ENCODE measurements around the gene LOXL1. TPM values are rescaled to one million over a fixed set of nuclear protein-coding genes. Genes with fewer than 3 reads are reported as not detected.
"Not testable (repeated sequence)": the region's sequence is repeated elsewhere in the genome, so short reads cannot be mapped to it uniquely, and the experiment has no call there.

LOXL1 gene
- total RNA-seq, 2 donors from 2014 or later: 2.0 to 2.5 TPM

GRCh38 chr15:73948396-73948795 is 22.1 kb downstream of the LOXL1 start:
- no peak for DNase-seq

DNA sequence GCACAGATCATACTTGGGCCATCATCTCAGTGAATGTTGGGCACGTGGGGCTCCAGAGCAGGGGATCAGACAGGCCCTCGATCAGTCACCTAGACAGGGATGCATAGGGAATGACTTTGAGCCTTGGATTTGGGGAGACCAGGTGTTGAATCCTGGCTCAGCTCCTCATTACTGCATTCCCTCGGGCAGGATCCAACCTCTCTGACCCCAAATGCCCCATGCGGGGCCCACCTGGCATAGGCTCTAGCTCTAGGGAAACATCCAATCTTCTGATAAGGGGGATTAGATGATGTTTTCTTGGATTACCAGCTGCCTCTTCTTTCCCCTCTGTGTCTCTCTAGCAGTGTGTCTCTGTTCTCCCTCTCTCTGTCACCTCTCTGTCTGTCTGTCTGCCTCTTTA is 22.7 kb downstream of the LOXL1 start:
- intact Hi-C loops (cut with DNase I, micrococcal nuclease): no loop called here
- no peak for DNase-seq
- no peak for ATAC-seq

More at GRCh38 chr15:73948396-73948795, 22.1 kb downstream of the LOXL1 start:
- intact Hi-C loops (cut with DNase I, micrococcal nuclease): no loop called here
- ATAC-seq: no peak

GRCh38 chr15:73949496-73949895 is 23.2 kb downstream of the LOXL1 start:
- ATAC-seq (no peak), DNase-seq (no peak)
- intact Hi-C loops (cut with DNase I, micrococcal nuclease): no loop called here

- intact Hi-C loops (cut with DNase I, micrococcal nuclease): no loop called here
- DNase-seq: no peak
- no peak for ATAC-seq
Observed at GRCh38 chr15:73950479-73950830, 24.2 kb downstream of the LOXL1 start.

- ATAC-seq: peak; percentile 82
- intact Hi-C loops (cut with DNase I, micrococcal nuclease): no loop called here
- DNase-seq: peak; percentile 81 to 89
Observed at GRCh38 chr15:73950831-73951561, 24.7 kb downstream of the LOXL1 start.

DNA sequence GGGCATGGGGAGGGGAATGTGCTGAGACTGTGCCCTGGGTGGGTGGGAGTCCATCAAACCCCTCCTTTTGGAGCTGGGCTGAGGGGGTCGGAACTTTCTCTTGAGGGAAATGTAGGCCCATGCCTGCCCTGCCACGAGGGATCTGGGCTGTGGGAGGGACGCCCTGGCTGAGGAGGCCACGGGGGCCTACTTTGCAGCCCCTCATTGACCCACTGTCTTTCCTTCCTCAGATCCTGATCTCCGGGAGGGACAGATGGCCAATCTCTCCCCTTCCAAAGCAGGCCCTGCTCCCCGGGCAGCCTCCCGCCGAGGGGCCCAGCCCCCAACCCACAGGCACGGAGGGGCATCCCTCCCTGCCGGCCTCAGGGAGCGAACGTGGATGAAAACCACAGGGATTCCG is 25.3 kb downstream of the LOXL1 start:
- no peak for DNase-seq
- intact Hi-C loops (cut with DNase I, micrococcal nuclease): no loop called here
- ATAC-seq: no peak

GRCh38 chr15:73952171-73952912 is 26.1 kb downstream of the LOXL1 start:
- ATAC-seq (no peak), DNase-seq (no peak)
- intact Hi-C loops (cut with DNase I, micrococcal nuclease): no loop called here

DNA sequence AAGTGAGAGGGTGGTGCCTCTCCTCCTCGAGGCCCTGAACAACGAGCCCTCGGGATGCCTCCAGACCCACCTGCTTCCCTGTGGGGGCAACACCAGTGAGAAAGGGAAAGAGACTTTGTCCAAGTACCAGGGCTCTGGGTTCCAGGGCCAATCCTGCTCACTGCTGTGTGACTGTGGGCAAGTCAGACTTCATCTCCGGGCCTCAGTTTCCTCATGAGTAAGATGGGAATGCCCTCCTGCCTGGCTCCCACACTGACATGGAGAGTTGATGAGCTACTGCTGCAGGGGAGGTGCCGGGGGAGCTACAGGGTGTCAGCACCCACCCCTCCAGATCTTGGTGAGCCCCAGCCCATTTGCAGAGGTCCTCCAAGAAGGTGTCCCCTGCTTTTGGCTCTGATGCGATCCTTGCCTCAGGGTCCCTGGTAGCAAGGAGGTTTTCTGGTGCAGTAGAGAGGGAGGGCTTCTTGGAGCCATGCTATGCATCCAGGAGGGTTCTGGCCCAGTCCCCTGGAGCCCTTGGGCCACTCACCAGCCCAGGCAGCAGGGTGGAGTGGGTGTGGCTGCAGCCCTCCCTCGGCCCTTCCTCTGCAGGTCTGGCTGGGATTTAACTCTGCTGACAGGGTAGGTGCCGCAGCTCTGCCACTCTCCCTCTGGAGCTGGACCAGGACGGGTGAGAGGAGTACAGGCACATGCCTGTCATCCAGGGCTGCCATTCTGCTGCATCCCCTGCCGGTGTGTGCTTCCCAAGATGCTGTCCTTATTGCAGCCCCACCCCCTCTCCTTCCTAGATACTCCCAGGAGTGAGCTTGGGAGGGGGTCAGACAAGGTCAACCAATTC is 26.9 kb downstream of the LOXL1 start:
- no peak for DNase-seq
- intact Hi-C loops (cut with DNase I, micrococcal nuclease): no loop called here
- no peak for ATAC-seq

GRCh38 chr15:73954188-73955145 is 28.2 kb downstream of the LOXL1 start:
- no peak for ATAC-seq
- intact Hi-C loops (cut with DNase I, micrococcal nuclease): no loop called here
- DNase-seq: no peak

- DNase-seq: no peak
- intact Hi-C loops (cut with DNase I, micrococcal nuclease): no loop called here
- ATAC-seq: no peak
Observed at GRCh38 chr15:73955326-73955725, 29.1 kb downstream of the LOXL1 start.

- no peak for DNase-seq
- ATAC-seq: no peak
- intact Hi-C loops (cut with DNase I, micrococcal nuclease): no loop called here
Observed at GRCh38 chr15:73955861-73956742, 29.8 kb downstream of the LOXL1 start.

GRCh38 chr15:73956743-73957135 is 30.5 kb downstream of the LOXL1 start:
- DNase-seq: no peak
- ATAC-seq: no peak
- intact Hi-C loops (cut with DNase I, micrococcal nuclease): no loop called here

- DNase-seq (no peak), ATAC-seq (no peak)
- intact Hi-C loops (cut with DNase I, micrococcal nuclease): no loop called here
Observed at GRCh38 chr15:73957276-73957675, 31.0 kb downstream of the LOXL1 start.

GRCh38 chr15:73957785-73958184 is 31.5 kb downstream of the LOXL1 start:
- no peak for ATAC-seq
- intact Hi-C loops (cut with DNase I, micrococcal nuclease): no loop called here
- DNase-seq: no peak

GRCh38 chr15:73959012-73959581 is 32.8 kb downstream of the LOXL1 start:
- DNase-seq (no peak), ATAC-seq (no peak)
- intact Hi-C loops (cut with DNase I, micrococcal nuclease): no loop called here

DNA sequence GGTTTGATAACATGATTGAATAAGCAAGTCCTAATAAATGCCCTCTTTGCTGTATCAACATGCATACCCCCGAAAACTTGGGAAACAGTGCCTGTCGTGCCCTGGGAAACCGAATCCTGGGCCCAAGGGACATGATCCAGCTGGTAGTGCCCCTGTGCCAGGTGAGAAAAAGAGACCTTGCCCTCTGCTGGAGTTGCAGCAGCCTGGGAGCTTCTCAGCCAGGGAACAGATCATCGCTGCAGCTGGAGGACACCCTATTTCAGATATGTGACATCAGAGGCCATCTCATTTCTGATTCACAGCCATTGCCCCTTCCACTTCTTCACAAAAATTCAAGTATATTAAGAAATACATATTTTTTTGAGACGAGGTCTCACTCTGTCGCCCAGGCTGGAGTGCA is 33.5 kb downstream of the LOXL1 start:
- intact Hi-C loops (cut with DNase I, micrococcal nuclease): no loop called here
- ATAC-seq (no peak), DNase-seq (peak in 1 of 2 donors; percentile 4)

DNA sequence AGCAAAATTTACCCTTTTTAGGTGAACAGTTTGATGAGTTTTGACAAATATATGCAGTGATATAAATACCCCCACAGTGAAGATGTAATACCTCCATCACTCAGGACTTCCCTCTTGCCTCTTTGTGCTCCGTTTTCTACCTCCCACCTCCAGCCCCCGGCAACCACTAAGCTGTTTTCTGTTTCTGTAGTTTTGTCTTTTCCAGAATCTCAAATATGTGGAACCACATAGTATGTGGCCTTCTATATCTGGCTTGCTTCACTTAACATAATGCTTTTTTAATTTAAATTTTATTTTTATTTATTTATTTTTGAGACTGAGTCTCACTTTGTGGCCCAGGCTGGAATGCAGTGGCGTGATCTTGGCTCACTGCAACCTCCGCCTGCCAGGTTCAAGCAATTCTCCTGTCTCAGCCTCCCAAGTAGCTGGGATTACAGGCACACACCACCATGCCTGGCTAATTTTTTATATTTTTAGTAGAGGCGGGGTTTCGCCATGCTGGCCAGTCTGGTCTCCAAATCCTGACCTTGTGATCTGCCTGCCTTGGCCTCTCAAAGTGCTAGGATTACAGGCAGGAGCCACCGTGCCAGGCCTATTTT is 34.3 kb downstream of the LOXL1 start:
- DNase-seq; intact Hi-C loops (cut with DNase I, micrococcal nuclease); ATAC-seq: not testable (repeated sequence)
